Tibial nerve (tissue), 4 donors: ENCODE results near the gene IDI1. TPM values are rescaled to one million over a fixed set of nuclear protein-coding genes. Genes with fewer than 3 reads are reported as not detected.

Experiments
- DNase-seq, 2 donors: peaks; one replicate each; pipeline ENCODE4 v3.0.0-alpha.2; 2019; ENCODE audit warnings: low spot score in 2 of 2
- H3K27ac ChIP-seq, 4 donors: fragments of 200-600 bp; sonication (generic) in 3 of 4; one replicate each; pipeline ENCODE4 v1.5.1; 2017 to 2019; ENCODE audit warnings: mild to moderate bottlenecking in 1 of 4
- H3K27me3 ChIP-seq, 2 donors: fragments of 200-600 bp; sonication (generic) in 1 of 2; one replicate each; pipeline versions ENCODE4 v1.5.1 to v1.6.0; 2017 to 2019
- H3K36me3 ChIP-seq, 3 donors: fragments of 200-600 bp; sonication (generic); one replicate each; pipeline ENCODE4 v1.5.1; 2018 to 2019
- H3K4me1 ChIP-seq, 4 donors: fragments of 200-600 bp; sonication (generic) in 3 of 4; one replicate each; pipeline ENCODE4 v1.5.1; 2017 to 2019
- H3K4me3 ChIP-seq, 4 donors: fragments of 200-600 bp; sonication (generic) in 3 of 4; one replicate each; pipeline ENCODE4 v1.5.1; 2017 to 2019; ENCODE audit warnings: mild to moderate bottlenecking in 1 of 4, moderate library complexity in 1 of 4
- H3K9me3 ChIP-seq, 4 donors: fragments of 200-600 bp; sonication (generic) in 3 of 4; one replicate each; pipeline ENCODE4 v1.5.1; 2017 to 2019
- EP300 ChIP-seq, 2 donors: sonication (generic); formaldehyde crosslinking; IDR thresholded peaks; one replicate each; pipeline ENCODE4 v1.6.1; 2017; ENCODE audit warnings: antibody characterized with exemption in 2 of 2, mild to moderate bottlenecking in 1 of 2
- POLR2A ChIP-seq, 2 donors: fragments of 450-650 bp; IDR thresholded peaks; one replicate each; pipeline ENCODE4 v1.6.1; 2017; ENCODE audit warnings: antibody characterized with exemption in 2 of 2, mild to moderate bottlenecking in 2 of 2, moderate library complexity in 2 of 2
- WGBS, 2 donors: methylation state at CpG; one replicate each; pipeline ENCODE4 v1.1.5; 2018; 5-methylcytosine and 5-hydroxymethylcytosine counted together
- total RNA-seq, 4 donors: library from RNA; depleted of rRNA; stranded (reverse); fragments of >200 nt; gene quantifications; one replicate each; pipeline ENCODE4 v1.1.0, GENCODE V29; 2016
- TF ChIP-seq, protein P1 (sequence below), 5 experiments: fragments of 200-600 bp in 3 of 5; fragments of 450-650 bp in 2 of 5; sonication (generic) in 3 of 5; IDR thresholded peaks; one replicate each; pipeline ENCODE4 v1.5.1; 2016 to 2019; ENCODE audit warnings: antibody characterized with exemption in 5 of 5, mild to moderate bottlenecking in 3 of 5, moderate library complexity in 2 of 5

The IDI1 gene
- total RNA-seq, 4 donors from 2014 or later = 25.5 to 41.0 (median 33.4) TPM

DNA sequence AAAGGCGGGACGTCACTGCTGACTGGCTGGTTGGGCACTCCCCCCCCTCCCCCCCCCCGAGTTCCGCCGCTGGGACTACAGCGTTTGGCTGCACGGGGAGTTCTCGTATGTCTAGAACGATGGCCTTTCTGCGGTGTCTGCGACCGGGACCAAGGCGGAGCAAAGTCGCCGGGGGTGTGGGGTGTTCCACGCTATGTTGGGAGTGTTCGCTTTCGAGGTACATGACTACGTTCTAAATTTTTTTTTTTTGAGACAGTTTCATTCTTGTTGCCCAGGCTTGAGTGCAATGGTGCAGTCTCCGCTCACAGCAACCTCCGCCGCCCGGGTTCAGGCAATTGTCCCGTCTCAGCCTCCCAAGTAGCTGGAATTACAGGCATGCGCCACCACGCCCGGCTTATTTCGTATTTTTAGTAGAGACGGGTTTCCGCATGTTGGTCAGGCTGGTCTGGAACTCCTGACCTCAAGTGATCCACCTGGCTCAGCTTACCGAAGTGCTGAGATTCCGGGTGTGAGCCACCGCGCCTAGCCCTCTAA lies 573 bp upstream of the IDI1 start:
- Histone ChIP-seq H3K4me3 (peak overlapping the region; percentile 84 to 98 (median 84)), H3K4me1 (peaks cover 0 to 70% (median 26%) of the 10 kb centered on the region in 4 donors), H3K27ac (peak overlapping the region; percentile 99), H3K9me3 (no peaks in the 10 kb centered on the region), H3K27me3 (no peaks in the 10 kb centered on the region), H3K36me3 (peaks cover 0 to 27% (median 0%) of the 10 kb centered on the region in 3 donors)
- TF ChIP-seq, protein P1, sequence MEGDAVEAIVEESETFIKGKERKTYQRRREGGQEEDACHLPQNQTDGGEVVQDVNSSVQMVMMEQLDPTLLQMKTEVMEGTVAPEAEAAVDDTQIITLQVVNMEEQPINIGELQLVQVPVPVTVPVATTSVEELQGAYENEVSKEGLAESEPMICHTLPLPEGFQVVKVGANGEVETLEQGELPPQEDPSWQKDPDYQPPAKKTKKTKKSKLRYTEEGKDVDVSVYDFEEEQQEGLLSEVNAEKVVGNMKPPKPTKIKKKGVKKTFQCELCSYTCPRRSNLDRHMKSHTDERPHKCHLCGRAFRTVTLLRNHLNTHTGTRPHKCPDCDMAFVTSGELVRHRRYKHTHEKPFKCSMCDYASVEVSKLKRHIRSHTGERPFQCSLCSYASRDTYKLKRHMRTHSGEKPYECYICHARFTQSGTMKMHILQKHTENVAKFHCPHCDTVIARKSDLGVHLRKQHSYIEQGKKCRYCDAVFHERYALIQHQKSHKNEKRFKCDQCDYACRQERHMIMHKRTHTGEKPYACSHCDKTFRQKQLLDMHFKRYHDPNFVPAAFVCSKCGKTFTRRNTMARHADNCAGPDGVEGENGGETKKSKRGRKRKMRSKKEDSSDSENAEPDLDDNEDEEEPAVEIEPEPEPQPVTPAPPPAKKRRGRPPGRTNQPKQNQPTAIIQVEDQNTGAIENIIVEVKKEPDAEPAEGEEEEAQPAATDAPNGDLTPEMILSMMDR (IDR thresholded peaks at IDR 0.05) = no peak
- TF ChIP-seq POLR2A (IDR thresholded peaks at IDR 0.05) (no peak), EP300 (IDR thresholded peaks at IDR 0.05) (no peak)
- 0 to 1% methylated on average over 22 to 31 of the region's 34 CpGs for WGBS, 2 donors
- DNase-seq = no peak

DNA sequence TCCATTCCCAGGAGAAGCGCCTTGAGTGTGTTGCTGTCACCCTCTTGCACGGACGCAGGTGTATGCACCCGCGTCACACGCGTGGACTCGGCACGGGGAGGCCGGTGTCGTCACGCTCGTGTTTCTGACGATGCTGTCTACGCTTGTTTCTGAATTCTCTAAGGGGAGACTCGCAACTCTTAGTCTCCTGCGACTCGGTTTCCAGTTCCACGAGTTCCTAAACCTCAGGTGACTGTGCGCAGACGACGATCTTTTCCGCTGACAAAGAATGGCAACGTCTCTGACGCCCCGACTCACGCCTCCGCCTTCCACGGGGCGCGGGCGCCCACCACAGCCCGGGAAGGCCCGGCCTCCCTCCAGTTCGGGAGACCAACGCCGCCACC lies 579 bp downstream of the IDI1 start:
- no peaks in the 10 kb centered on the region for H3K9me3 ChIP-seq
- peaks cover 0 to 69% (median 25%) of the 10 kb centered on the region in 4 donors for H3K4me1 ChIP-seq
- H3K27ac ChIP-seq = peak overlapping the region; percentile 99
- no peak for TF ChIP-seq POLR2A (IDR thresholded peaks at IDR 0.05)
- no peak for TF ChIP-seq EP300 (IDR thresholded peaks at IDR 0.05)
- TF ChIP-seq, protein P1 (IDR thresholded peaks at IDR 0.05) = no peak
- H3K27me3 ChIP-seq = no peaks in the 10 kb centered on the region
- WGBS, 2 donors = 1% methylated on average over 27 to 33 of the region's 37 CpGs
- peak in 1 of 2 donors; percentile 35 for DNase-seq
- H3K4me3 ChIP-seq = peak overlapping the region; percentile 84 to 98 (median 84)
- H3K36me3 ChIP-seq = peaks cover 0 to 24% (median 0%) of the 10 kb centered on the region in 3 donors

DNA sequence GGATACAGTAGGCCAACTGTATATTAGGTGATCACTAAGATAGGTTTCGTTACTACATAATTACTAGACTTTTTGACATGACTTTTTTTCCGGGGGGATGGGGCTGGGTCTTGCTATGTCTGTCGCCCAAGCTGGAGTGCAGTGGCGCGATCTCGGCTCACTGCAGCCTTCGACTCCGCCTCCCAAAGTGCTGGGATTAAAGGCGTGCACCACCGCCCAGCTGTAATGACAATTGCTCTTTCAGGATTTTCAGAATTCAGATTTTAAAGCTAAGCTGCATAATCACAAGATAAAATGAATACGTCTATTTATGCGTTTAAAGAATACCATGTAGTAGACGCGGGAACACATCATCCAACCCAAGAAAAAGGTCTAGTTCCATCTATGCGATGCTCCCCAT lies 982 bp downstream of the IDI1 start:
- no peaks in the 10 kb centered on the region for H3K9me3 ChIP-seq
- H3K4me3 ChIP-seq = peak overlapping the region; percentile 84 to 98 (median 84)
- TF ChIP-seq EP300 (IDR thresholded peaks at IDR 0.05) (no peak), POLR2A (IDR thresholded peaks at IDR 0.05) (no peak)
- TF ChIP-seq, protein P1 (IDR thresholded peaks at IDR 0.05) = no peak
- no peak for DNase-seq
- no peaks in the 10 kb centered on the region for H3K27me3 ChIP-seq
- WGBS, 2 donors = 3% methylated on average over 15 of the region's 15 CpGs
- H3K27ac ChIP-seq = peak overlapping the region; percentile 99
- peaks cover 0 to 69% (median 26%) of the 10 kb centered on the region in 4 donors for H3K4me1 ChIP-seq
- H3K36me3 ChIP-seq = peaks cover 0 to 24% (median 0%) of the 10 kb centered on the region in 3 donors

DNA sequence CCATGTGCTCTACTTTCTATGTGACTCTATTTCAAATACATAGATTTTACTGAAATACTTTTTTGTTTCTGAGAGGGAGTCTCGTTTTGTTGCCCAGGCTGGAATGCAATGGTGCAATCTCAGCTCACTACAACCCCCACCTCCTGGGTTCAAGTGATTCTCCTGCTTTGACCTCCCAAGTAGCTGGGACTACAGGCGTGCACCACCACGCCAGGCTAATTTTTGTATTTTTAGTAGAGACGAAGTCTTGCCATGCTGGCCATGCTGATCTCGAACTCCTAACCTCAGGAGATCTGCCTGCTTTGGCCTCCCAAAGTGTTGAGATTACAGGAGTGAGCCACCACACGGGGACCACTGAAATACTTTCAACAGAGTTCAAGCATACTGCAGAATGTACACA lies 3.5 kb downstream of the IDI1 start:
- Histone ChIP-seq H3K27me3 (no peaks in the 10 kb centered on the region), H3K4me1 (peaks cover 0 to 49% (median 24%) of the 10 kb centered on the region in 4 donors), H3K27ac (peak overlapping the region in 3 of 4 donors; percentile 59 to 66 (median 63)), H3K9me3 (no peaks in the 10 kb centered on the region), H3K4me3 (no peak overlapping the region), H3K36me3 (peaks cover 0 to 32% (median 7%) of the 10 kb centered on the region in 3 donors)
- DNase-seq = no peak
- no peak for TF ChIP-seq EP300 (IDR thresholded peaks at IDR 0.05)
- no peak for TF ChIP-seq POLR2A (IDR thresholded peaks at IDR 0.05)
- TF ChIP-seq, protein P1 (IDR thresholded peaks at IDR 0.05) = no peak
- WGBS, 2 donors = 82 to 94% methylated on average over 6 of the region's 6 CpGs

DNA sequence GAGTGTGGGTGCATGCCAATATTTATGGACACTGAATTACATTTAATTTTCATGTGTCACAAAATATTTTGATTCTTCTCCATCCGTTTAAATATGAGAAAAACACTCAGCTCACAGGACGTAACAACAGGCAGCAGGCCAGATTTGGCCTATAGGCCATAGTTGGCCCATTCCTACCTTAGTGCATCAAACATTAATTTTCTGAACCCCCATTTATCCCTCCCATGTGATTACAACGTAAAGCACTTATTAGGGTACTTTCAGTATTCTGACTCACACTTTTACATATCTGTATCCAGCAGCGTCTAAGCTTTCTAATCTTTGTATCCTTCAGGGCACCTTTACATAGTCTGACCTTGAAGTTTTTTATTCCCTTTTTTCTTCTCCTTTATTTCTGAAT lies 4.0 kb downstream of the IDI1 start:
- DNase-seq = no peak
- TF ChIP-seq, protein P1 (IDR thresholded peaks at IDR 0.05) = no peak
- TF ChIP-seq POLR2A (IDR thresholded peaks at IDR 0.05) (no peak), EP300 (IDR thresholded peaks at IDR 0.05) (no peak)
- 66 to 67% methylated on average over 4 of the region's 4 CpGs for WGBS, 2 donors
- Histone ChIP-seq H3K9me3 (no peaks in the 10 kb centered on the region), H3K4me3 (no peak overlapping the region), H3K36me3 (peaks cover 0 to 37% (median 7%) of the 10 kb centered on the region in 3 donors), H3K4me1 (peaks cover 0 to 45% (median 21%) of the 10 kb centered on the region in 4 donors), H3K27me3 (no peaks in the 10 kb centered on the region), H3K27ac (peak overlapping the region in 3 of 4 donors; percentile 59 to 66 (median 63))
